ENCODE results near the gene AVPI1.

GRCh38 chr10:97714401-97715258, 27.6 kb upstream of the AVPI1 start:
- no peak for TF ChIP-seq POLR2AphosphoS5 (IDR thresholded peaks at IDR 0.05; ENCODE audit: low read depth, low read length)
- no peak for TF ChIP-seq TAF1 (IDR thresholded peaks at IDR 0.05; ENCODE audit: borderline replicate concordance, low read depth, low read length)
- no peak for TF ChIP-seq POLR2A (IDR thresholded peaks at IDR 0.05; ENCODE audit: low read depth, low read length)

Data from GM12892 (cell line).